ENCODE results near the gene IL17D.

Gene IL17D

DNA sequence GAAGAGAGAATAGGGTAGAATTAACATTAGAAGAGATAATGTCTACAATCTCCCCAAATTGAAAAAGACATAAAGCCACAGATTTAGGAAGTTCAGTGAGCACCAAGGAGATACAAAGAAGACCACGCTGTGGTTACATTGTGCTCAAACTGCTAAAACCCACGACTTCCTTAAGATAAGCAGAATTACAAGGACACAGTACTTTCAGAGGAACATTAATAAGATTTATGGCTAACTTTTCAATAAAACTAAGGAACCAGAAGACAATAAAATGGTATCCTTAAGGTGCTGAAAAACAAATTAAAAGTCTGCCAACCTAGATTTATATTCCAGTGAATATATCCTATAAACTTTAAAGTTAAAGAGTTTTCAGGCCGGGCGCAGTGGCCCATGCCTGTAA lies 7.4 kb upstream of the IL17D start:
- DNase-seq: no peak

DNA sequence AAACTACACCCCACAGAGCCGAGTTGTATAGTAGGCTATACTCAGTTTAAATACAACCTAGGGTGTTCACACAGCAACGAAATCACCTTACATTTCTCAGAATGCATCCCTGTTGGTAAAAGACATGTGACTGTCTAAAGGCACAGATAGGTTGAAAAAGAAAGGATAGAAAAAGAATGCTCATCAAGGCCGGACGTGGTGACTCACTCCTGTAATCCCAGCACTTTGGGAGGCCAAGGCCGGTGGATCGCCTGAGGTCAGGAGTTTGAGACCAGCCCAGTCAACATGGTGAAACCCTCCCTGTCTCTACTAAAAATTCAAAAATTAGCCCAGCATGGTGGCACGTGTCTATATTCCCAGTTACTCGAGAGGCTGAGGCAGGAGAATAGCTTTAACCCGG lies 3.8 kb upstream of the IL17D start:
- DNase-seq: no peak

DNA sequence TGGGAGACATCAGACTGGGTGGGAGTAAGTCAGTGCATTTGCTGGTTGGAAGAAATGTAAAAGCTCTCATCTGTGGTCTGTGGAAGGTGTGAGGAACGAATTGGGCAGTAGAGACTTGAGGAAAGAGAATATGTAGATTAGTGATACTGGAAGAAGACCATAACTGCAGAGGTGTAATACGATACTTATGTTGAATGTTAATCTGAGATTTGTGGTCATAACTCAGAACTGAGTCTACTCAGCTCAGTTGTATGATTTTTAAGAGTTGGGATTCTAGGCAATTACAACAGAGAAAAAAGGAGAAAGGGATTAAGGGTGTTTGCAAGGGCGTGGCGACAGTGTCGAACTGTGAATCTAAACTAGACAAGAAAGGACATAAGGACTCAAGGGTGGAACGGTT lies 3.2 kb upstream of the IL17D start:
- DNase-seq: no peak

GRCh38 chr13:20701461-20701860 lies 2.0 kb upstream of the IL17D start:
- DNase-seq: no peak

- DNase-seq: no peak
Observed at GRCh38 chr13:20702530-20702914, 977 bp upstream of the IL17D start.

GRCh38 chr13:20703780-20704458 lies 420 bp downstream of the IL17D start:
- DNase-seq: peak; percentile 71

GRCh38 chr13:20704459-20705069 lies 1.1 kb downstream of the IL17D start:
- no peak for DNase-seq

GRCh38 chr13:20706661-20707060 lies 3.2 kb downstream of the IL17D start:
- no peak for DNase-seq

- no peak for DNase-seq
Observed at GRCh38 chr13:20708216-20708615, 4.7 kb downstream of the IL17D start.

DNA sequence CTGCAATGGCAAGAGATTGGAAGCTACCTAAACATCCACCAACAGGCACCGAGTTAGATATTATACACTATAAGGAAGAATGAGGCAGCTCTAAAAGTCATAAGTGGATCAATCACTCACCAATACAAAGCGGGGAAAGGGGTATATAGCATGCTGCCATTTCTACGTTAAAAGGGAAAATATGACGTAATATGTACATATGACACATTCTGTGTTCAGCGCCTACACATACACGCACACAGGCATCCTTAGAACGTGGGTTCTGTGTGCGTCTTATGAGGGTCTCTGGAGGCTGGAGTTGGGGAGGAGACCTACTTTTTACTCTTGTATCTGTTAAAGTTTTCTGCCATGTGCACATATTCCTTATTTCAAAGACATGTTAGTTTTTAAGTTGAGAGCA lies 5.9 kb downstream of the IL17D start:
- DNase-seq: no peak

GRCh38 chr13:20709782-20710181 lies 6.3 kb downstream of the IL17D start:
- DNase-seq: no peak

GRCh38 chr13:20711301-20712044 lies 8.0 kb downstream of the IL17D start:
- DNase-seq: no peak

DNA sequence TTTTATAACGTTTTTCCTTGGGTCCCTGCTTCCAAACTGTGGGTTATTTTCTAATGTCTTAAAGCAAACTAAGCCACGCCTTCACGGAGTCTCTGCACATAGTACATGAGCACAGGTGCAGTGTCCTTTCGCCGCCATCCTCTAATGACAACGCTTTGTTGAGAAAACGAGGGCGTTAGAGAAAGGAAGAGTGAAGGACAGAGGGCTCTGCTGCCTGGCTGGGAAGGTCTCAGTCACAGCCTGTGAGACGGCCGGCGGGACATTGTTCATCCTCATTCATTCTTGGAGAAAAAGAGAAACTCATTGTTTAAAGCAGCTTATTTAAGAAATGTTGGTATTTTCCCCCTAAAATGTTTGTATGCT lies 9.5 kb downstream of the IL17D start:
- DNase-seq: no peak

- DNase-seq: no peak
Observed at GRCh38 chr13:20713751-20714150, 10.3 kb downstream of the IL17D start.

GRCh38 chr13:20714161-20714560 lies 10.7 kb downstream of the IL17D start:
- DNase-seq: no peak

GRCh38 chr13:20714563-20715329 lies 11.2 kb downstream of the IL17D start:
- no peak for DNase-seq

DNA sequence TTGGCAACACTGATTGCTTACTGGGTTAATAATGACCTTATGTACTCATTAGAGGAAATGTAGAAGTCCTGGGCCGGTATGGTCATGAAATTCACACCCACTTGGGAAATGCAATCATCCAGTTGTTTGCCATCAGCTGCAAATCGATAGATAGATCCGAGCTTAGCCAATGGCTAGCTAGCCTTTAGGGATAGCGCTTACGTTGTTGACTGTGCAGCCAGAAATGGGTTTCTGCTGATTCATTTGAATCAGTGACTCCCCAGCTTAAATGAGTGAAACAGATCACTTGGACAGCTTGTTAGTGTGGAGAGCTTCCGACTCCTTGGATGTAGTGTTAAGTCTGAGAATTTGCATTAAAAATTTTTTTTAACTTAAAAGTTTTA lies 11.8 kb downstream of the IL17D start:
- no peak for DNase-seq

- DNase-seq: no peak
Observed at GRCh38 chr13:20716951-20717350, 13.5 kb downstream of the IL17D start.

DNA sequence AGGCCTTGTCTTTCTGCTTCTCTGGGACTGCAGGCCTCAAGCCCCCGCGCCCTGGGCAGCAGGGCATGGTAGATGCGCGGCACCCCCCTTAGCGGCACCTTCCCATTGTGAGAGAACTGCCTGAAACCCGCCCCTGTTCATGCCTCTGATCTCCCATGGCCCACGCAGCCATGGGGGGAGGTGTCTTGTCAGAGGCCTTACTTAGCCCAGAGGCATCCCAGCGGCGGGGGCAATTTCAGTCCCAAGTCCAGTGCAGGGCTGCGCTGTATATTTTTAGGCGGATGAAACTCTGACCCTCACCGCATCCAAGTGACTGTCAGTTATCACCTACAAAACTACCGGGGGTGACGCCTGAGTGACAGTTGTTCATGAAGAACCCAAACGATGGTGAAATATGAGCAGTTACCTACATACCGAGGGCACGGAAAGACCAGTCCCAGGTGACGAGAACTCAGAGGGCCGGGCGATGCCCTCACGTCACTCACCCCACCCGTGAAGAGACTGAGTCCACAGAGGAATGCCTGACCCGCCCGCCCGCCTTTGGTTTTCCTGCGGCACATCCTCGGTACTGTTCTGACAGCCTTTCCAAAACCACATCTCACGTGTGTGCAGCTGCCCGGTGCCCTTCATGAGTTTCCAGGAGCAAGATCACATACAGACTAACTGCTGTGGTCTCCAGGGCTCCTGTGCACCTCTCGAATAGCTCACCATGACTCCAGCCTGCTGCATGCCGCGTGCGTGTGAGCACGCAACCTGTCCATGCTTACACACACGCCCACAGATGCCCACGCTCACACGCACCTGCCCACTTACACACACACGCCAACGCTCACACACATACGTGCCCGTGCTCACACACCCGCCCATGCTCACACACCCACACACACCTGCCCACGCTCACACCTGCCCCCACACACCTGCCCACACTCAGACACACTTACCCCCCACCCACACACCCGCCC lies 14.4 kb downstream of the IL17D start:
- no peak for DNase-seq

GRCh38 chr13:20718958-20719566 lies 15.6 kb downstream of the IL17D start:
- DNase-seq: no peak

- DNase-seq: no peak
Observed at GRCh38 chr13:20719783-20720182, 16.3 kb downstream of the IL17D start.

DNA sequence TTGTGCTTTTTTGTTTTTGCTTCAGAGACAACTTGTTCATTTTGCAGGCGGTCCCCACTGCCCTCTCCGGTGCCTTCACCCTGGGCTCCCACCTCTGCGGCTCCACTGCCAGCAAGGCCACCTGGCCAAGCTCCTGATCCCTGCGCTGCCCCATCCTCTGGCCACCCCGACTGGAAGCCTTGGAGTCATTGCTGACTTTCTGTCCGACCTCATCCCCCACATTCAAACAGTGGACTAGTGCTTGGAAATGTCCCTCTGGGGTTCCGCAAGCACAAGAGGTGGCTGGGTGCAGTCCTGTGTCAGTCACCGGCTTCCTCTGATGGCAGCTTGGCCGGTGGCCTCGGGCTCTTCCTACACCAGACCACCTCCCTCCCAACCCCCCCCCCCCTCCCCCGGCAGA lies 17.0 kb downstream of the IL17D start:
- no peak for DNase-seq

Data from stimulated activated CD4-positive, alpha-beta T cell treated with anti-CD3 and anti-CD28 coated beads, Interleukin-4, amount 100 ng/mL, for 24 hours (primary cell).